GM12878 (cell line): ENCODE measurements around the gene KIF15. TPM values are rescaled to one million over a fixed set of nuclear protein-coding genes. Genes with fewer than 3 reads are reported as not detected.

Source experiments
- EP300 ChIP-seq, 2 experiments: fragments of 150-350 bp in 1 of 2; IDR thresholded peaks; 2 replicates each; pipeline ENCODE4 v1.6.1; 2011 to 2012; ENCODE audit warnings: low read depth in 2 of 2, low read length in 2 of 2, borderline replicate concordance in 1 of 2, improper control_type of control experiment in 1 of 2, inconsistent platforms in 1 of 2; ENCODE audit not compliant: control insufficient read depth in 1 of 2
- HDAC2 ChIP-seq: fragments of 200-600 bp; sonication (generic); IDR thresholded peaks from 2 replicates; pipeline ENCODE4 v1.6.1; 2017
- IKZF1 ChIP-seq: fragments of 450-650 bp; conservative IDR thresholded peaks from 2 replicates; pipeline ENCODE4 v1.6.1; 2017; ENCODE audit warnings: antibody characterized with exemption, mild to moderate bottlenecking
- KLF5 ChIP-seq: fragments of 450-650 bp; IDR thresholded peaks from 2 replicates; pipeline ENCODE4 v1.6.1; 2014; ENCODE audit warnings: mild to moderate bottlenecking; ENCODE audit not compliant: partially characterized antibody
- NBN ChIP-seq: fragments of 450-650 bp; IDR thresholded peaks from 2 replicates; pipeline ENCODE4 v1.6.1; 2016
- POU2F2 ChIP-seq: IDR thresholded peaks from 3 replicates; pipeline ENCODE4 v1.6.1; 2011; ENCODE audit warnings: low read depth, mild to moderate bottlenecking, low read length, borderline replicate concordance
- RAD51 ChIP-seq: fragments of 450-650 bp; IDR thresholded peaks from 2 replicates; pipeline ENCODE4 v1.6.1; 2016; ENCODE audit warnings: moderate library complexity, mild to moderate bottlenecking, inconsistent platforms
- SREBF2 ChIP-seq: IDR thresholded peaks from 2 replicates; pipeline ENCODE4 v1.6.1; 2012; ENCODE audit warnings: mild to moderate bottlenecking, low read length
- TCF7 ChIP-seq: IDR thresholded peaks from 2 replicates; pipeline ENCODE4 v1.6.1; 2014; ENCODE audit warnings: antibody characterized with exemption, borderline replicate concordance
- ZNF207 ChIP-seq: fragments of 450-650 bp; IDR thresholded peaks from 2 replicates; pipeline ENCODE4 v1.6.1; 2014; ENCODE audit warnings: antibody characterized with exemption, mild to moderate bottlenecking, borderline replicate concordance
- polyA plus RNA-seq, 11 experiments: library from polyadenylated mRNA; depleted of rRNA in 4 of 11; unstranded in 6 of 11; stranded (reverse) in 5 of 11; fragments of >200 nt; fragmentation: Nextera tagmentation in 4 of 11; fragmentation: Illumina TruSeq in 1 of 11; extraction: Ambion mirVana in 4 of 11; extraction: Trizol in 1 of 11; gene quantifications; 1 replicate in 1 of 11; 2 replicates in 10 of 11; pipeline versions ENCODE4 v1.2.1 to v1.2.3, GENCODE V29; 2011 to 2016; ENCODE audit warnings: inconsistent platforms in 2 of 11, missing spikeins in 2 of 11, low read depth in 1 of 11
- total RNA-seq, 4 experiments: library from RNA; depleted of rRNA in 3 of 4; stranded (reverse); fragments of >200 nt in 3 of 4; fragmentation: Illumina TruSeq in 1 of 4; extraction: Trizol in 1 of 4; gene quantifications; 2 replicates each; pipeline versions ENCODE4 v1.2.1 to v1.2.3, GENCODE V29; 2013 to 2021
- TF ChIP-seq, protein P1 (sequence below): IDR thresholded peaks from 2 replicates; pipeline ENCODE4 v1.6.1; 2012; ENCODE audit warnings: improper control_type of control experiment, low read depth, low read length; ENCODE audit not compliant: insufficient replicate concordance
- TF ChIP-seq, protein P2 (sequence below): fragments of 450-650 bp; formaldehyde crosslinking; IDR thresholded peaks from 2 replicates; pipeline ENCODE4 v1.4.0; 2022; ENCODE audit warnings: mild to moderate bottlenecking, moderate library complexity
- TF ChIP-seq, protein P3 (sequence below): IDR thresholded peaks from 2 replicates; pipeline ENCODE4 v1.6.1; 2011; ENCODE audit warnings: mild to moderate bottlenecking, low read depth, low read length, moderate library complexity; ENCODE audit not compliant: insufficient replicate concordance
- TF ChIP-seq, protein P4 (sequence below): fragments of 450-650 bp; IDR thresholded peaks from 2 replicates; pipeline ENCODE4 v1.6.1; 2016; ENCODE audit warnings: mild to moderate bottlenecking

KIF15 gene
- total and polyA plus RNA-seq, 10 of the 15 experiments (the other 5 are each of a cell fraction or from before 2014, with no cell fraction given), result 12.3 to 51.8 (median 26.0) TPM

DNA sequence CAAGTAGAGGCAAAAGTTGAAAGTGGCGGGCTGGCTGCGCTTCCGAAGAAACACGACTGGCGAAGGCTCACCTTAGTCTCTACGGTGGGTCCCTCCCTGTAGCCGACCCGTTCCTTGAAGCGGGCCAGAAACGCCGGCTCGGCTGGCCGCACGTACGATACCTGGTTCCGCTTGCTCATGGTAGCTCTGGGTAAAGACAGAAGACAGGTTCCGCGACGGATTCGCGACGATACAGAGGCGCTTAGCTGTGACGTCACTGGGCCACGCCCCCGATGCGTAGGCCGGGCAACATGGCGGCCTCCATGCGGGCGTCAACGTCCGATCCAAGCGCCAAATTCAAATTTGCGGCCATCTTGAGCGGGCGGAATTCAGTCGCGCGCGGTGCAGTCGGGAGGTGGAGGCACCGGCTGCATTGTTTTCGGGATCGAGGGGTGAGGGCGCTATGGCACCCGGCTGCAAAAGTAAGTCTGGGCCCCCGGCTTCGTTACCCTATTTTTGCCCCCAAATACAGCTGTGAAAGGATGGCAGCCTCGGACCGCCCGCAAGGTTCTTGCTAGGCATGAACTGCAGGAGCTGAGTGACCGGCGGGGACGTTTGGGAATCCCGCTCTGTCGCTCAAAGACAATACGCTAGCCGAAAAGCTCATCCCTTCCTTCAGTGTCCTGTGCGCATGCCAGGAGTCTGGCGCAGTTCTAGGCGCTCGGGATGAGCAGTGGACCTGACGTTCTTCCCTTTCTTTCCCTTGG is at the start of gene KIF15, which contains the start of gene KIAA1143 (continued):
- peak; percentile 100 for TF ChIP-seq NBN
- no peak for TF ChIP-seq ZNF207
- no peak for TF ChIP-seq SREBF2
- TF ChIP-seq, protein P1, sequence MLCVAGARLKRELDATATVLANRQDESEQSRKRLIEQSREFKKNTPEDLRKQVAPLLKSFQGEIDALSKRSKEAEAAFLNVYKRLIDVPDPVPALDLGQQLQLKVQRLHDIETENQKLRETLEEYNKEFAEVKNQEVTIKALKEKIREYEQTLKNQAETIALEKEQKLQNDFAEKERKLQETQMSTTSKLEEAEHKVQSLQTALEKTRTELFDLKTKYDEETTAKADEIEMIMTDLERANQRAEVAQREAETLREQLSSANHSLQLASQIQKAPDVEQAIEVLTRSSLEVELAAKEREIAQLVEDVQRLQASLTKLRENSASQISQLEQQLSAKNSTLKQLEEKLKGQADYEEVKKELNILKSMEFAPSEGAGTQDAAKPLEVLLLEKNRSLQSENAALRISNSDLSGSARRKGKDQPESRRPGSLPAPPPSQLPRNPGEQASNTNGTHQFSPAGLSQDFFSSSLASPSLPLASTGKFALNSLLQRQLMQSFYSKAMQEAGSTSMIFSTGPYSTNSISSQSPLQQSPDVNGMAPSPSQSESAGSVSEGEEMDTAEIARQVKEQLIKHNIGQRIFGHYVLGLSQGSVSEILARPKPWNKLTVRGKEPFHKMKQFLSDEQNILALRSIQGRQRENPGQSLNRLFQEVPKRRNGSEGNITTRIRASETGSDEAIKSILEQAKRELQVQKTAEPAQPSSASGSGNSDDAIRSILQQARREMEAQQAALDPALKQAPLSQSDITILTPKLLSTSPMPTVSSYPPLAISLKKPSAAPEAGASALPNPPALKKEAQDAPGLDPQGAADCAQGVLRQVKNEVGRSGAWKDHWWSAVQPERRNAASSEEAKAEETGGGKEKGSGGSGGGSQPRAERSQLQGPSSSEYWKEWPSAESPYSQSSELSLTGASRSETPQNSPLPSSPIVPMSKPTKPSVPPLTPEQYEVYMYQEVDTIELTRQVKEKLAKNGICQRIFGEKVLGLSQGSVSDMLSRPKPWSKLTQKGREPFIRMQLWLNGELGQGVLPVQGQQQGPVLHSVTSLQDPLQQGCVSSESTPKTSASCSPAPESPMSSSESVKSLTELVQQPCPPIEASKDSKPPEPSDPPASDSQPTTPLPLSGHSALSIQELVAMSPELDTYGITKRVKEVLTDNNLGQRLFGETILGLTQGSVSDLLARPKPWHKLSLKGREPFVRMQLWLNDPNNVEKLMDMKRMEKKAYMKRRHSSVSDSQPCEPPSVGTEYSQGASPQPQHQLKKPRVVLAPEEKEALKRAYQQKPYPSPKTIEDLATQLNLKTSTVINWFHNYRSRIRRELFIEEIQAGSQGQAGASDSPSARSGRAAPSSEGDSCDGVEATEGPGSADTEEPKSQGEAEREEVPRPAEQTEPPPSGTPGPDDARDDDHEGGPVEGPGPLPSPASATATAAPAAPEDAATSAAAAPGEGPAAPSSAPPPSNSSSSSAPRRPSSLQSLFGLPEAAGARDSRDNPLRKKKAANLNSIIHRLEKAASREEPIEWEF, result no peak
- no peak for TF ChIP-seq TCF7
- peak; percentile 94 for TF ChIP-seq POU2F2
- TF ChIP-seq, protein P2, sequence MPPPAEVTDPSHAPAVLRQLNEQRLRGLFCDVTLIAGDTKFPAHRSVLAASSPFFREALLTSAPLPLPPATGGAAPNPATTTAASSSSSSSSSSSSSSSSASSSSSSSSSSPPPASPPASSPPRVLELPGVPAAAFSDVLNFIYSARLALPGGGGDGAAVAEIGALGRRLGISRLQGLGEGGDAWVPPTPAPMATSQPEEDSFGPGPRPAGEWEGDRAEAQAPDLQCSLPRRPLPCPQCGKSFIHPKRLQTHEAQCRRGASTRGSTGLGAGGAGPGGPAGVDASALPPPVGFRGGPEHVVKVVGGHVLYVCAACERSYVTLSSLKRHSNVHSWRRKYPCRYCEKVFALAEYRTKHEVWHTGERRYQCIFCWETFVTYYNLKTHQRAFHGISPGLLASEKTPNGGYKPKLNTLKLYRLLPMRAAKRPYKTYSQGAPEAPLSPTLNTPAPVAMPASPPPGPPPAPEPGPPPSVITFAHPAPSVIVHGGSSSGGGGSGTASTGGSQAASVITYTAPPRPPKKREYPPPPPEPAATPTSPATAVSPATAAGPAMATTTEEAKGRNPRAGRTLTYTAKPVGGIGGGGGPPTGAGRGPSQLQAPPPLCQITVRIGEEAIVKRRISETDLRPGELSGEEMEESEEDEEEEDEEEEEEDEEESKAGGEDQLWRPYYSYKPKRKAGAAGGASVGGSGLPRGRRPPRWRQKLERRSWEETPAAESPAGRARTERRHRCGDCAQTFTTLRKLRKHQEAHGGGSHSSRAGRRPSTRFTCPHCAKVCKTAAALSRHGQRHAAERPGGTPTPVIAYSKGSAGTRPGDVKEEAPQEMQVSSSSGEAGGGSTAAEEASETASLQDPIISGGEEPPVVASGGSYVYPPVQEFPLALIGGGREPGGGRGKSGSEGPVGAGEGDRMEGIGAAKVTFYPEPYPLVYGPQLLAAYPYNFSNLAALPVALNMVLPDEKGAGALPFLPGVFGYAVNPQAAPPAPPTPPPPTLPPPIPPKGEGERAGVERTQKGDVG (CRISPR knock-in tag), result no peak
- TF ChIP-seq KLF5, result peak; percentile 78
- TF ChIP-seq, protein P3, sequence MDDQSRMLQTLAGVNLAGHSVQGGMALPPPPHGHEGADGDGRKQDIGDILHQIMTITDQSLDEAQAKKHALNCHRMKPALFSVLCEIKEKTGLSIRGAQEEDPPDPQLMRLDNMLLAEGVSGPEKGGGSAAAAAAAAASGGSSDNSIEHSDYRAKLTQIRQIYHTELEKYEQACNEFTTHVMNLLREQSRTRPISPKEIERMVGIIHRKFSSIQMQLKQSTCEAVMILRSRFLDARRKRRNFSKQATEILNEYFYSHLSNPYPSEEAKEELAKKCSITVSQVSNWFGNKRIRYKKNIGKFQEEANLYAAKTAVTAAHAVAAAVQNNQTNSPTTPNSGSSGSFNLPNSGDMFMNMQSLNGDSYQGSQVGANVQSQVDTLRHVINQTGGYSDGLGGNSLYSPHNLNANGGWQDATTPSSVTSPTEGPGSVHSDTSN, result no peak
- TF ChIP-seq RAD51, result no peak
- TF ChIP-seq IKZF1, result peak; percentile 90
- TF ChIP-seq EP300 (IDR thresholded peaks at IDR 0.05; ENCODE audit: borderline replicate concordance in 1 of 2, control insufficient read depth in 1 of 2, low read depth in 2 of 2, low read length in 2 of 2), result peak in 1 of 2 experiments; percentile 44; a peak in 1 of 4 replicates
- TF ChIP-seq HDAC2, result peak; percentile 89; the same call in 1 of the 2 replicates
- TF ChIP-seq, protein P4, sequence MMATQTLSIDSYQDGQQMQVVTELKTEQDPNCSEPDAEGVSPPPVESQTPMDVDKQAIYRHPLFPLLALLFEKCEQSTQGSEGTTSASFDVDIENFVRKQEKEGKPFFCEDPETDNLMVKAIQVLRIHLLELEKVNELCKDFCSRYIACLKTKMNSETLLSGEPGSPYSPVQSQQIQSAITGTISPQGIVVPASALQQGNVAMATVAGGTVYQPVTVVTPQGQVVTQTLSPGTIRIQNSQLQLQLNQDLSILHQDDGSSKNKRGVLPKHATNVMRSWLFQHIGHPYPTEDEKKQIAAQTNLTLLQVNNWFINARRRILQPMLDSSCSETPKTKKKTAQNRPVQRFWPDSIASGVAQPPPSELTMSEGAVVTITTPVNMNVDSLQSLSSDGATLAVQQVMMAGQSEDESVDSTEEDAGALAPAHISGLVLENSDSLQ, result peak; percentile 21; the same call in 1 of the 2 replicates
- TF ChIP-seq, all 136 proteins: peak for 65
